Measurements from ENCODE around the gene TMEM108.

DNA sequence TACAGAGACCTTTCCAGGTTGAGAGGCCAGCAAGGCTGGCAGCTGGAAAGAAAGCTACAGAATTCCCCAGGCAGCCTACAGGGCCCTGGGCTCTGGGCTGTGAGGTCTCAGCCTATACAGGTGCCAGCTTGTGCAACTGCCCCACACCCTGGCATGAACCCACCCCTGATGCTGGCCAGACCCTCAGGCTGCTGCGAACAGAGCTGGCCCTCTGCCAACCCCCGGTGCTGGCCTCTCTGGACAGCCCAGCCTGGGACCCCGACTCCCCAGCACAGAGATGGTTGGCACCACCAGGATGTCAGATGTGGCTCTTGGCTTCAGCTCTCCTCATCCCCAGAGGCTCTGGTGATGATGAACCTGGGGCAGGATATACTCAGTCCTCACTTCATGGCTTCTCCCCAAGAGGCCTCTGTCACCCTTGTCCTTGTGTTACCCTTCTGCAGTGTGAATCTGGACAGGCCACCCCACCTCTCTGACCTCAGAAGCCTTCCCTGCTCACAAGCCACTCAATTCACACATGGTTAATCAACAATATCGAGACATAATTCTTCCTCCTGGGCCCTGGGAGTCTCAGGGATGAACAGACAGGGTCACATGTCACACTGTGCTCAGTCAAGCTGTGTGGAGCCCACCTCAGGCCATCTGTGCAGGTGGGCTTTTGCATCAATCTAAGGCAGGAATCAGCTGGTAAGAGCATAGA lies 350.7 kb downstream of the TMEM108 start:
- TF ChIP-seq, protein P1, sequence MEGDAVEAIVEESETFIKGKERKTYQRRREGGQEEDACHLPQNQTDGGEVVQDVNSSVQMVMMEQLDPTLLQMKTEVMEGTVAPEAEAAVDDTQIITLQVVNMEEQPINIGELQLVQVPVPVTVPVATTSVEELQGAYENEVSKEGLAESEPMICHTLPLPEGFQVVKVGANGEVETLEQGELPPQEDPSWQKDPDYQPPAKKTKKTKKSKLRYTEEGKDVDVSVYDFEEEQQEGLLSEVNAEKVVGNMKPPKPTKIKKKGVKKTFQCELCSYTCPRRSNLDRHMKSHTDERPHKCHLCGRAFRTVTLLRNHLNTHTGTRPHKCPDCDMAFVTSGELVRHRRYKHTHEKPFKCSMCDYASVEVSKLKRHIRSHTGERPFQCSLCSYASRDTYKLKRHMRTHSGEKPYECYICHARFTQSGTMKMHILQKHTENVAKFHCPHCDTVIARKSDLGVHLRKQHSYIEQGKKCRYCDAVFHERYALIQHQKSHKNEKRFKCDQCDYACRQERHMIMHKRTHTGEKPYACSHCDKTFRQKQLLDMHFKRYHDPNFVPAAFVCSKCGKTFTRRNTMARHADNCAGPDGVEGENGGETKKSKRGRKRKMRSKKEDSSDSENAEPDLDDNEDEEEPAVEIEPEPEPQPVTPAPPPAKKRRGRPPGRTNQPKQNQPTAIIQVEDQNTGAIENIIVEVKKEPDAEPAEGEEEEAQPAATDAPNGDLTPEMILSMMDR (IDR thresholded peaks at IDR 0.05), result no peak
- TF ChIP-seq POLR2A (IDR thresholded peaks at IDR 0.05), result no peak
